ENCODE measurements around the gene KIF18B. TPM values are rescaled to one million over a fixed set of nuclear protein-coding genes. Genes with fewer than 3 reads are reported as not detected.

The KIF18B gene
- total RNA-seq, 1 experiment from 2014 or later: 82.2 TPM

GRCh38 chr17:44921122-44921882 lies 26.3 kb downstream of the KIF18B start:
- CTCF ChIA-PET: interaction anchor here (0.8 to 7.1 kb wide), 40 partner anchors 8 to 276 kb away, joined by 3 to 177 read pairs (median 7); partner anchors contain the start of genes ACBD4, C1QL1, EFTUD2 and KIF18B
- Mint-ChIP-seq H3K36me3 (peaks cover 7% of the 10 kb centered on the region), H3K27me3 (ENCODE audit: low read depth) (no peaks in the 10 kb centered on the region), H3K27ac (no peak overlapping the region), H3K9me3 (no peaks in the 10 kb centered on the region), H3K4me1 (peaks cover 20% of the 10 kb centered on the region), H3K4me3 (no peak overlapping the region)
- POLR2A ChIA-PET: interaction anchor here (0.6 kb wide), 2 partner anchors 18 to 73 kb away, joined by 3 read pairs; partner anchors contain the start of gene HIGD1B
- ATAC-seq: peak; percentile 69
- TF ChIP-seq GTF2I (CRISPR knock-in tag; conservative IDR thresholded peaks at IDR 0.05) (no peak), ZBTB21 (CRISPR knock-in tag; IDR thresholded peaks at IDR 0.05; ENCODE audit: borderline replicate concordance) (no peak), GABPB1 (CRISPR knock-in tag; IDR thresholded peaks at IDR 0.05) (no peak), JAZF1 (CRISPR knock-in tag; IDR thresholded peaks at IDR 0.05) (no peak)
- peak; percentile 65 for DNase-seq (ENCODE audit: low spot score)

- POLR2A ChIA-PET: interaction anchor here (0.6 to 1.0 kb wide), 5 partner anchors 10 to 98 kb away, joined by 3 to 4 read pairs (median 3); partner anchors contain the start of gene HIGD1B
Measured at GRCh38 chr17:44920565-44920940, 27.0 kb downstream of the KIF18B start.

GRCh38 chr17:44919885-44920564 lies 27.5 kb downstream of the KIF18B start:
- DNase-seq (ENCODE audit: low spot score) (peak; percentile 81), ATAC-seq (peak; percentile 84)
- Mint-ChIP-seq H3K36me3 (no peaks in the 10 kb centered on the region), H3K27ac (peak overlapping the region; percentile 32; the same call in 1 of the 2 replicates), H3K27me3 (ENCODE audit: low read depth) (peaks cover under 1% of the 10 kb centered on the region; the same call in 1 of the 2 replicates), H3K4me1 (peaks cover 20% of the 10 kb centered on the region), H3K4me3 (no peak overlapping the region), H3K9me3 (no peaks in the 10 kb centered on the region)
- 0 out of 2 replicates have a peak, but pooled peaks have one; percentile 26 for TF ChIP-seq GTF2I (CRISPR knock-in tag; conservative IDR thresholded peaks at IDR 0.05)
- no peak for TF ChIP-seq TEAD4 (CRISPR knock-in tag; IDR thresholded peaks at IDR 0.05)
- TF ChIP-seq MLX (CRISPR knock-in tag; IDR thresholded peaks at IDR 0.05): no peak
- TF ChIP-seq FOXP4 (CRISPR knock-in tag; IDR thresholded peaks at IDR 0.05): no peak
- ChIA-PET POLR2A (interaction anchor here (0.8 to 1.0 kb wide), 3 partner anchors 9 to 98 kb away, joined by 3 to 4 read pairs (median 4); no protein-coding TSS in a partner anchor), CTCF (interaction anchor here (0.5 to 7.1 kb wide), 58 partner anchors 9 to 698 kb away, joined by 3 to 177 read pairs (median 6); partner anchors contain the start of genes ACBD4, C1QL1, EFTUD2 and KIF18B)

More at GRCh38 chr17:44920565-44920940, 27.0 kb downstream of the KIF18B start:
- ATAC-seq (no peak), DNase-seq (ENCODE audit: low spot score) (peak; percentile 9)
- 0 out of 2 replicates have a peak, but pooled peaks have one; percentile 0 for TF ChIP-seq GTF2I (CRISPR knock-in tag; conservative IDR thresholded peaks at IDR 0.05)
- TF ChIP-seq NR3C1 (CRISPR knock-in tag; conservative IDR thresholded peaks at IDR 0.05; ENCODE audit: low read depth): no peak
- CTCF ChIA-PET: interaction anchor here (0.6 to 7.1 kb wide), 57 partner anchors 9 to 699 kb away, joined by 3 to 177 read pairs (median 6); partner anchors contain the start of genes ACBD4, C1QL1, EFTUD2 and KIF18B
- Mint-ChIP-seq H3K4me1 (peaks cover 20% of the 10 kb centered on the region), H3K9me3 (no peaks in the 10 kb centered on the region), H3K27me3 (ENCODE audit: low read depth) (no peaks in the 10 kb centered on the region), H3K27ac (no peak overlapping the region), H3K4me3 (no peak overlapping the region), H3K36me3 (peaks cover 1% of the 10 kb centered on the region)

- Mint-ChIP-seq H3K9me3 (no peaks in the 10 kb centered on the region), H3K27me3 (ENCODE audit: low read depth) (peaks cover 2% of the 10 kb centered on the region), H3K4me1 (peaks cover 20% of the 10 kb centered on the region), H3K27ac (no peak overlapping the region; the same call in 1 of the 2 replicates), H3K36me3 (no peaks in the 10 kb centered on the region), H3K4me3 (no peak overlapping the region)
- POLR2A ChIA-PET: no interaction called here
- CTCF ChIA-PET: interaction anchor here (0.5 to 7.1 kb wide), 38 partner anchors 8 to 698 kb away, joined by 3 to 177 read pairs (median 7); partner anchors contain the start of genes ACBD4, C1QL1, EFTUD2 and KIF18B
- ATAC-seq (no peak), DNase-seq (ENCODE audit: low spot score) (peak; percentile 1)
- no peak for TF ChIP-seq MXD4 (CRISPR knock-in tag; IDR thresholded peaks at IDR 0.05; ENCODE audit: borderline replicate concordance)
- TF ChIP-seq ZSCAN18 (CRISPR knock-in tag; IDR thresholded peaks at IDR 0.05): no peak
- TF ChIP-seq GTF2I (CRISPR knock-in tag; conservative IDR thresholded peaks at IDR 0.05): no peak
- no peak for TF ChIP-seq USF1 (CRISPR knock-in tag; IDR thresholded peaks at IDR 0.05)
- no peak for TF ChIP-seq ARID4B (CRISPR knock-in tag; IDR thresholded peaks at IDR 0.05; ENCODE audit: borderline replicate concordance)
- no peak for TF ChIP-seq SOX15 (CRISPR knock-in tag; IDR thresholded peaks at IDR 0.05)
- no peak for TF ChIP-seq ZNF121 (CRISPR knock-in tag; IDR thresholded peaks at IDR 0.05)
Measured at GRCh38 chr17:44919411-44919810, 28.2 kb downstream of the KIF18B start.
